ENCODE results near the gene NDUFA5.

NDUFA5 gene

GRCh38 chr7:123502201-123502600, 55.4 kb downstream of the NDUFA5 start:
- no peak for DNase-seq (ENCODE audit: low read depth)

DNA sequence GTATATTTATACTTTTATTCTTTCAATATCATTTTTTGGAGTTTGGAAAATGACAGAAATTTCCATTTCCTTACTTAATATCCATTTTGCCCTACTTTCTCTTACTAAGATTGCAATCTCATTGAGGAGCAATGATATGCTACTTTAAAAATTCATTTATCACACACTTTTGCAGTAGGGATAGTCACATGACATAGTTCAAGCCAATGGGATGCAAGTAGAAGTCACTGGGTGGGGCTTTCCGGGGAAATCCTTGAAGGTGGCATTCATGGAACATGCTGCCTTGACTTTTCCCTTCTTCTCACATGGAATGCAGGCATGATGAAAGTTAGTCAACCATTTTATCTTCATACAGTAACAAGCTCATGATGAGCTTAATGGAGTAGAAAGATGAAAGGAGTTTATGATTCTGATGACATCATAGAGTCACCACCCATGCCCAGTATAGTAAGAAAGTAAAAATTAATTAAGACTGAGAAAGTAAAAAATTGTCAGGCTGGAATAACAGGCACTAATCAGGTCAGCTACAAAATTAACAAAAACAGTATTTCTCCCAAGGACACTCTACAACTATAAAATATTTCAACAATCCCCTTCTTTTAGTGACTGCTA, 56.6 kb downstream of the NDUFA5 start:
- no peak for DNase-seq (ENCODE audit: low read depth)

GRCh38 chr7:123499211-123499970, 58.2 kb downstream of the NDUFA5 start:
- DNase-seq (ENCODE audit: low read depth), result no peak

DNA sequence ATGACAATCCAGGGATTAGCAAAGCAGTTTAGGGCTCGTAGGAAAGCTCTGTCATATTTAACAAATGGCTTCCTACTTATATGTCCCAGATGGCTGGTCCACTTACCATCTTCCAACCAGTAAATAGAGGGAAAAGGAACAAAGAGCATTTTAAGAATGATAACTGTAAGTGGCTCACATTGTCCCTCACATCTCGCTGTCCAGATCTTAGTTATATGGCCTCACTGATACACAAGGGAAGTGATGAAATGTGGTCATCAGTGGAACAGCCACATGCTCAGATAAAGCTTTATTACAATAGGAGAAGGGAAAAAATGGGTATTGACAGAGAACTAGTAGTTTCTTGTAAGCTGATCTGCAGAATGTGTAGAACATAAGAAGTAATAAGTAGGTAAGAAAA, 59.0 kb downstream of the NDUFA5 start:
- no peak for DNase-seq (ENCODE audit: low read depth)

DNA sequence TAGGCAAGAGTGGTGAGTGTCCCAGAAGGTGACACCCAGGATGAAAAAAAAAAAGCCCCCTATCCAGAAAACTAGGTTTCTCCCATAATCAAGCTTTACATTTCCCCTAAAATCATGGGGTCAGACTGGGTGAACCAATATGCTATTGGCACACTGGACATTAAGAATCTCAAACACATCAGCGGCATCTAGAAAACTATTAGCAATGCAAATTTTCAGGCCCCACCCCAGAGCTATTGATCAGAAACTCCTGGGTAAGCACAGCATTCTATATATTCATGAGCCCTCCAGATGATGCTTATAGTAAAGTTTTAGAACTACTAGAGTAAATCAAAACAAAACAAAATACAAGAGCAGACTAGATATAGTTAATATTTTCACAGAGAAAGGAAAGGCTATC, 59.6 kb downstream of the NDUFA5 start:
- DNase-seq (ENCODE audit: low read depth), result no peak

DNA sequence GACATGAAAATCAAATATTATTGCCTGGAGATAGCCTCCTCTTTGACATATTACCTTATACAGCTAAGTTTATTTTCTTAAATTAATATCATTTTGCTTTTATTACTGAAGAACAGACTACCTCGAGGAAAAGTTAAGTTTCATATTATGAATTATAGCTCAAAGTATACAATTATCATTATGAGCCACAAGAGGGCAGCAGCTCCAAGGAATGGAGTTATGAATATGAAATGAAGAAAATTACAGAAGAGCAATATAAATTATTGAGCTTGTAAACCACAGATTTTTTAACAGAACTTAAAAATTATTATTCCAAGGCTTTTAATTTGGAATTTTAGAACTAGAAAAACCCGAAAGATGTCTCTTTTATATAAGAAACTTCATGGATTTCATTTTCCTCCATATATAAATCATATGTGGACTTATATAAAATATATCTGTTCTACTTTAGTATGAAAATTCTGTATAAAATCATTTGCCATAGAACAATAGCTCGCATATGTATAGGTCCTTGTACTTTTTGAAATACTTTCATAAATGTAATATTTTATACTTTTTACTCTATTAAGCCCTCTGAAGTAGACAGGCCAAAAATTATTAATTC, 63.3 kb downstream of the NDUFA5 start:
- no peak for DNase-seq (ENCODE audit: low read depth)

DNA sequence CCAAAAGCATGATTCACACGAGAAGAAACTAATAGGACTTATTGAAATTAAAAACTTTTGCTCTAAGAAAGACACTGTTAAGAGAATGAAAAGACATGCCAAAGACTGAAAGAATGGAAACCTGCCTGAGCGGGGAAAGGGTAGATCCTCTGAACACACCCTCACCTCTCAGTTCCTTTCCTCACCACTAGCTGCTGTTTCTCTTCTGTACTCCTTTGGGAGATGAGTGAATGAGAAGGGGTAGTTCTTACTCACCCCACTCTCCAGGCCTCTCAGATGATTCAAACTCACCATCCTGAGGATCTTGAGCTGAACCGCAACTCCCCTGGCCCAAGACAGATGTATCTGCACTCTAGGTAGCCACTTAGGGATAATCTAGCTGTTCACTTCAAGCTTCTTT, 65.1 kb downstream of the NDUFA5 start:
- DNase-seq (ENCODE audit: low read depth), result no peak
